ENCODE measurements around the gene RAD17.
A peak's percentile ranks its signal among the peaks of the same experiment; 100 is the strongest.
"Not testable (repeated sequence)": the region's sequence is repeated elsewhere in the genome, so short reads cannot be mapped to it uniquely, and the experiment has no call there.

RAD17 gene

GRCh38 chr5:69369340-69370121, at the start of gene RAD17, which contains the start of the genes AK6 and TAF9:
Gene RAD17, plus strand, starts transcription at chr5:69369818. Its CDS starts 2,391 bp downstream, at chr5:69372209.
Gene AK6, minus strand, starts transcription at chr5:69369520. Its CDS starts 30 bp downstream, at chr5:69369490.
Gene TAF9, minus strand, starts transcription at chr5:69369520. Its CDS starts 3,783 bp downstream, at chr5:69365737.
- peak; percentile 88 to 99 for DNase-seq

GRCh38 chr5:69326365-69326764, 43.3 kb upstream of the RAD17 start:
- DNase-seq, result no peak

- DNase-seq, result no peak
Measured at GRCh38 chr5:69329905-69330489, 39.6 kb upstream of the RAD17 start.

- DNase-seq, result no peak
Measured at GRCh38 chr5:69331528-69332445, 37.8 kb upstream of the RAD17 start.

- not testable (repeated sequence) for DNase-seq
Measured at GRCh38 chr5:69333668-69334315, 35.8 kb upstream of the RAD17 start.

- peak; percentile 42 to 59 for DNase-seq
Measured at GRCh38 chr5:69334793-69335268, 34.8 kb upstream of the RAD17 start.

- DNase-seq, result no peak
Measured at GRCh38 chr5:69335341-69335935, 34.2 kb upstream of the RAD17 start.

GRCh38 chr5:69341520-69342161, 28.0 kb upstream of the RAD17 start:
- DNase-seq, result no peak

- DNase-seq, result no peak
Measured at GRCh38 chr5:69343083-69343482, 26.5 kb upstream of the RAD17 start.

- no peak for DNase-seq
Measured at GRCh38 chr5:69350664-69351063, 19.0 kb upstream of the RAD17 start.

- no peak for DNase-seq
Measured at GRCh38 chr5:69359699-69360098, 9.9 kb upstream of the RAD17 start.

- DNase-seq, result no peak
Measured at GRCh38 chr5:69360442-69360841, 9.2 kb upstream of the RAD17 start.

GRCh38 chr5:69364414-69364813, 5.2 kb upstream of the RAD17 start:
- no peak for DNase-seq

- no peak for DNase-seq
Measured at GRCh38 chr5:69364850-69365249, 4.8 kb upstream of the RAD17 start.

- DNase-seq, result no peak
Measured at GRCh38 chr5:69367697-69368279, 1.8 kb upstream of the RAD17 start.

GRCh38 chr5:69368458-69369339, 919 bp upstream of the RAD17 start:
- peak in 1 of 2 experiments; percentile 79 for DNase-seq

GRCh38 chr5:69370335-69370734, 717 bp downstream of the RAD17 start:
- DNase-seq, result not testable (repeated sequence)

GRCh38 chr5:69372394-69372793, 2.8 kb downstream of the RAD17 start:
- DNase-seq, result no peak

GRCh38 chr5:69374911-69375446, 5.4 kb downstream of the RAD17 start:
- no peak for DNase-seq

GRCh38 chr5:69378376-69378775, 8.8 kb downstream of the RAD17 start:
- no peak for DNase-seq

Measured in NCI-H187 (cell line).